Measurements from ENCODE around the gene TFRC.

DNA sequence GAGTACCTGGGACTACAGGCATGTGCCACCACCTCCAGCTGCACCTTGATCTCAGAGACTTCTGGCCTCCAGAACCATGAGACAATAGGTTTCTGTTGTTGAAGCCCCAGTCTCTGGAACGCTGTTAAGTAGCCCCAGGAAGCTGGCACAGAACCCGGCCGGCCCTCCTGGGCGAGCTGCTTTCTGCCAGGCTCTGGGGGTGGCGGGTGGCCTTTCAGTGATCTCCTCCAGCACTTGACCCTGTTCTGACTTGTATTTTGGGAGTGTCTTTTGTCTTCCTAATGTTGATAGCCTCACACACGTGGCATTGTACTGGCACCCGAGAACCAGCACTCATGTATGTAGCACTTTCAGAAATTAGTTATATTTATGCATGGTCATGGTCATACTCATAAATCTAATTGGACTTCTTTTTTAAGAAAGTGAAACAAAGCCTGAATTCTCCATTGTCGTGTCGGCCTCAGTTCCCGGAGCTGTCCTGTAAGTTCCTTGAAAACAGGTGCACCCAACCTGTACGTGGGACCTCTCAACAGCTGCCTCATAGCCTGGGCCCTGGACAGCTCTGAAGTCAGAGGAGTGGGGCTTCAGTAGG is 74.0 kb downstream of the TFRC start:
- TF ChIP-seq, protein P1, sequence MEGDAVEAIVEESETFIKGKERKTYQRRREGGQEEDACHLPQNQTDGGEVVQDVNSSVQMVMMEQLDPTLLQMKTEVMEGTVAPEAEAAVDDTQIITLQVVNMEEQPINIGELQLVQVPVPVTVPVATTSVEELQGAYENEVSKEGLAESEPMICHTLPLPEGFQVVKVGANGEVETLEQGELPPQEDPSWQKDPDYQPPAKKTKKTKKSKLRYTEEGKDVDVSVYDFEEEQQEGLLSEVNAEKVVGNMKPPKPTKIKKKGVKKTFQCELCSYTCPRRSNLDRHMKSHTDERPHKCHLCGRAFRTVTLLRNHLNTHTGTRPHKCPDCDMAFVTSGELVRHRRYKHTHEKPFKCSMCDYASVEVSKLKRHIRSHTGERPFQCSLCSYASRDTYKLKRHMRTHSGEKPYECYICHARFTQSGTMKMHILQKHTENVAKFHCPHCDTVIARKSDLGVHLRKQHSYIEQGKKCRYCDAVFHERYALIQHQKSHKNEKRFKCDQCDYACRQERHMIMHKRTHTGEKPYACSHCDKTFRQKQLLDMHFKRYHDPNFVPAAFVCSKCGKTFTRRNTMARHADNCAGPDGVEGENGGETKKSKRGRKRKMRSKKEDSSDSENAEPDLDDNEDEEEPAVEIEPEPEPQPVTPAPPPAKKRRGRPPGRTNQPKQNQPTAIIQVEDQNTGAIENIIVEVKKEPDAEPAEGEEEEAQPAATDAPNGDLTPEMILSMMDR (IDR thresholded peaks at IDR 0.05): no peak
- TF ChIP-seq POLR2A (IDR thresholded peaks at IDR 0.05): no peak
